ENCODE measurements around the gene CETP. TPM values are rescaled to one million over a fixed set of nuclear protein-coding genes. Genes with fewer than 3 reads are reported as not detected.

Gene CETP
- total and polyA plus RNA-seq, 12 donors: 1.2 to 7.9 (median 2.8) TPM

- WGBS, 4 donors: 83 to 95% (median 85%) methylated on average over 6 of the region's 6 CpGs
- Histone ChIP-seq H3K27ac (no peak overlapping the region), H3K4me1 (replicated peaks in 1 of 2) (no peaks in the 10 kb centered on the region), H3K27me3 (no peaks in the 10 kb centered on the region), H3K36me3 (replicated peaks in 1 of 2) (no peaks in the 10 kb centered on the region), H3K9me3 (replicated peaks in 1 of 3) (no peaks in the 10 kb centered on the region), H3K4me3 (no peak overlapping the region)
- no peak for DNase-seq
- intact Hi-C loops (cut with DNase I): no loop called here
- no peak for TF ChIP-seq POLR2A (IDR thresholded peaks at IDR 0.05)
- TF ChIP-seq CTCF (IDR thresholded peaks at IDR 0.05): no peak
These were observed 15.5 kb downstream of the CETP start for GRCh38 chr16:56977216-56977615.

GRCh38 chr16:56977823-56978430 is 16.2 kb downstream of the CETP start:
- DNase-seq: no peak
- WGBS, 4 donors: 86 to 92% (median 88%) methylated on average over 5 to 11 of the region's 11 CpGs
- Histone ChIP-seq H3K36me3 (replicated peaks in 1 of 2) (no peaks in the 10 kb centered on the region), H3K9me3 (replicated peaks in 1 of 3) (no peaks in the 10 kb centered on the region), H3K4me1 (replicated peaks in 1 of 2) (no peaks in the 10 kb centered on the region), H3K27me3 (no peaks in the 10 kb centered on the region), H3K27ac (no peak overlapping the region), H3K4me3 (no peak overlapping the region)
- intact Hi-C loops (cut with DNase I): no loop called here
- TF ChIP-seq POLR2A (IDR thresholded peaks at IDR 0.05): no peak
- TF ChIP-seq CTCF (IDR thresholded peaks at IDR 0.05): no peak

GRCh38 chr16:56980201-56980535 is 18.4 kb downstream of the CETP start:
- WGBS, 4 donors: 83 to 95% (median 88%) methylated on average over 4 of the region's 4 CpGs
- TF ChIP-seq POLR2A (IDR thresholded peaks at IDR 0.05) (no peak), CTCF (IDR thresholded peaks at IDR 0.05) (no peak)
- intact Hi-C loops (cut with DNase I): no loop called here

GRCh38 chr16:56980792-56981724 is 19.3 kb downstream of the CETP start:
- WGBS, 4 donors: 82 to 91% (median 86%) methylated on average over 15 to 16 of the region's 16 CpGs
- Histone ChIP-seq H3K27me3 (no peaks in the 10 kb centered on the region), H3K4me3 (no peak overlapping the region), H3K27ac (no peak overlapping the region), H3K4me1 (replicated peaks in 1 of 2) (peaks cover 4 to 14% of the 10 kb centered on the region in 2 donors), H3K9me3 (replicated peaks in 1 of 3) (no peaks in the 10 kb centered on the region), H3K36me3 (replicated peaks in 1 of 2) (no peaks in the 10 kb centered on the region)
- intact Hi-C loops (cut with DNase I): no loop called here
- TF ChIP-seq POLR2A (IDR thresholded peaks at IDR 0.05) (no peak), CTCF (IDR thresholded peaks at IDR 0.05) (no peak)
- no peak for DNase-seq

More at GRCh38 chr16:56980201-56980535, 18.4 kb downstream of the CETP start:
- no peak for DNase-seq
- Histone ChIP-seq H3K9me3 (replicated peaks in 1 of 3) (no peaks in the 10 kb centered on the region), H3K27ac (no peak overlapping the region), H3K4me3 (no peak overlapping the region), H3K27me3 (no peaks in the 10 kb centered on the region), H3K36me3 (replicated peaks in 1 of 2) (no peaks in the 10 kb centered on the region), H3K4me1 (replicated peaks in 1 of 2) (peaks cover 0 to 5% of the 10 kb centered on the region in 2 donors)

All from adrenal gland (tissue), 12 donors.